ENCODE measurements around the gene PCDH9.

The PCDH9 gene

GRCh38 chr13:67042556-67042955 is 187.6 kb downstream of the PCDH9 start:
- no peak for TF ChIP-seq CTCF (IDR thresholded peaks at IDR 0.05; ENCODE audit: extremely low read depth, missing control alignments)
- no peak for DNase-seq (ENCODE audit: low spot score)

- DNase-seq (ENCODE audit: low spot score), result no peak
- TF ChIP-seq CTCF (IDR thresholded peaks at IDR 0.05; ENCODE audit: extremely low read depth, missing control alignments), result no peak
Observed at GRCh38 chr13:67036699-67037457, 193.3 kb downstream of the PCDH9 start.

- DNase-seq (ENCODE audit: low spot score), result no peak
- no peak for TF ChIP-seq CTCF (IDR thresholded peaks at IDR 0.05; ENCODE audit: extremely low read depth, missing control alignments)
Observed at GRCh38 chr13:67033170-67033569, 197.0 kb downstream of the PCDH9 start.

DNA sequence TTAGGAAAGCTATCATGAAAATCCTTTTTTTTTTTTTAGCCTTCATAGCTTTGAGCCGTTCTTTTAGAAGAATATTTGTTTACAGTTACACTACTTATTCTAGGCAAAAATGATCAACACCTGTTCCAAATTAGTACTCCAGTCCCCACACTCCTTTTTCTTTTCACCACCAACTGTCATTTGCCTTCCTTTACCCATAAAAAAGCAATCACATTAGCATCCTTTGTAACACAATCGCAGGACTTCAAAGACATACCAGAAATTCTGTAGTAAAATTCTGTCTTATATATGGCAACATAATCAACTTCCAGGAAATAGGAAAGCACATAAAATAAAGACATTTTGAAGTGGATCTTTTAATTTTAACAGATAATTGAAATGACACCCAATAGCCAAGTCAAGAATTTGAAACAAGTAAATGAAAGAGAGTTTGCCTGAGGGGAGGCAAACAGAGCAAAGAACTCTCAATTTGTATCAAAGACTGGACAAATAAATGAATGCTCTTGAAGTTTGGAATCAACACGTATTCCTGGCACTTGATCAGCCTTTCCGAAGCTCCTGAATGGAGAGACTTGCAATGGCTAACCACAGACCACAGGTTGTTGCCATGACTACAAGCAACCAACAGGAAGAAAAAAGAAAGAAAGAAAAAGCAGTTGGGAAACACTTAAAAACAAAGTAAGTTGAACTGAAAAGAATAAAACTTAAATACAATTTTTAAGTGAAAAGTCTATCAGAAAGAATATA is 206.8 kb downstream of the PCDH9 start:
- DNase-seq (ENCODE audit: low spot score), result no peak
- no peak for TF ChIP-seq CTCF (IDR thresholded peaks at IDR 0.05; ENCODE audit: extremely low read depth, missing control alignments)

DNA sequence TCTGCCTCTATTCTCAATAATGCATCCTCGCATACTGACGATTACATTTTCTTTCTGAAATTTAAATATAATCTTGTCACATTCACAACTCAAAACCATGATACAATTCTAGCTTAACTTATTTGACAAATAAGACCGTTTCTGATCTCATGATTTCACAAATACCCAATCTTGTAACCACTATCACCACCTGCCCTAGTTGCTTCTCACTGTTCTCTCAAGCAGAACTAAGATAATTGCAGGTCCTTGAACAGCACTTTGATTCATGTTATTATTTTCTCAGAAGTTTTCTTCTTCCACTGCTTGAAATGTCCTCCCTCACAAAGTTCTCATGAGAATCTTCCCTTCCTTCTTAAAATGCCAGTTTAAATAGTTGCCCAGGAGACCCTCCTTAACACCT is 211.4 kb downstream of the PCDH9 start:
- DNase-seq (ENCODE audit: low spot score), result no peak
- no peak for TF ChIP-seq CTCF (IDR thresholded peaks at IDR 0.05; ENCODE audit: extremely low read depth, missing control alignments)

- no peak for TF ChIP-seq CTCF (IDR thresholded peaks at IDR 0.05; ENCODE audit: extremely low read depth, missing control alignments)
- DNase-seq (ENCODE audit: low spot score), result no peak
Observed at GRCh38 chr13:67017276-67017675, 212.9 kb downstream of the PCDH9 start.

DNA sequence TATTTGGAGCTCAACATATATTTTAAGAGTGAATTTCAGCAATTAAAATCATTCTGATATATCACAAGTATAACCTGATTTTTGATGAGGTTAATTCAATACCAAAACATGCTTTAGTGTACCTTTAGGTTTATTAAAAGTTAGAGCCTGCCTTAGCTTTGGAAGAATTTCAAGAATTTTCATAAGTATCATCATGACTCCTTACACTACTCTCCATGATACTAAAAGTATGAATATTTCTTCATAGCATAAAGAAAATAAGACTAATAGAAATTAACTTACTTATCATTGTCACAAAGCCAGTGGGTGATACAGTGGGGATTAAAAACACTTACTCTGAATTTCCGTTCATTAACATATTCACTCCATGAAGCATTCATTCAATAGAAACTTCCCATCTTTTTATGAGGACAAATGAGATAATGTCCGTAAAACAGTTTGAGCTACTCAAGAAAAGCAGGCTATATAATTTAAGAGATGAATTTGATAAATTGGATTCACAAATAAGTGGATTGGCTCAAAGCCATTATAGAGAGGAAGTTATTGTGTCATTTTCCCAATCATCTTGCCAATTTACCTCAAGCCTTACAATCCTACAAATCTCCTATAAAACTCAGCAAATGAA is 214.0 kb downstream of the PCDH9 start:
- no peak for TF ChIP-seq CTCF (IDR thresholded peaks at IDR 0.05; ENCODE audit: extremely low read depth, missing control alignments)
- DNase-seq (ENCODE audit: low spot score), result no peak

Measured in GM20000 (cell line).